HepG2 (cell line): ENCODE data around the gene STK32B. TPM values are rescaled to one million over a fixed set of nuclear protein-coding genes. Genes with fewer than 3 reads are reported as not detected.
A peak's percentile ranks its signal among the peaks of the same experiment; 100 is the strongest.

Source experiments
- ATAC-seq: fragments of 200-7000 bp; cut with Tn5 transposase; 3 replicates; pipeline ENCODE4 v1.9.1; 2020; ENCODE audit warnings: mild to moderate bottlenecking, moderate library complexity
- BruUV-seq: library from RNA; stranded (reverse); fragments of 400-500 nt; replicated peaks from 2 replicates; lab custom pipeline; 2021; lab: Mats Ljungman, UMichigan
- CTCF ChIA-PET: fragments of 300-600 bp; formaldehyde crosslinking; extraction: SDS; loops from one replicate; lab custom pipeline; 2021; ENCODE audit warnings: low total read pairs, inconsistent platforms, low intra/inter-chr PET ratio; lab: Yijun Ruan, JAX
- POLR2A ChIA-PET: fragments of 350-600 bp; sonication (Branson Sonifier 250); formaldehyde crosslinking; loops from one replicate; lab custom pipeline; 2020; ENCODE audit warnings: antibody characterized with exemption, inconsistent platforms; lab: Yijun Ruan, JAX
- DNase-seq: peaks from one replicate; pipeline ENCODE4 v3.0.0-alpha.2; 2015; ENCODE audit warnings: low spot score
- FAIRE-seq: peaks from 3 replicates; lab custom pipeline; 2011; peaks lifted over from hg19 to GRCh38; lab: Jason Lieb, UNC
- H2AFZ ChIP-seq: one replicate; pipeline ENCODE4 v1.6.1; 2011; ENCODE audit warnings: low read length, inconsistent platforms
- H3K27ac ChIP-seq: fragments of 300-600 bp; 3 replicates; pipeline ENCODE4 v1.8.0; 2011; ENCODE audit warnings: mixed run types, mild to moderate bottlenecking, mixed read lengths, low read length, inconsistent platforms; ENCODE audit not compliant: insufficient read depth; ENCODE audit errors: extremely low read length
- H3K27me3 ChIP-seq, 2 experiments: fragments of 200-600 bp in 1 of 2; 2 replicates in 1 of 2; 3 replicates in 1 of 2; pipeline versions ENCODE4 v1.6.0 to v1.8.0; 2011; ENCODE audit warnings: low read length in 2 of 2, mild to moderate bottlenecking in 2 of 2, moderate library complexity in 2 of 2, inconsistent platforms in 1 of 2; ENCODE audit not compliant: insufficient read depth in 2 of 2, control insufficient read depth in 1 of 2
- H3K36me3 ChIP-seq, 2 experiments: fragments of 200-600 bp in 1 of 2; replicated peaks in 1 of 2; 2 replicates in 1 of 2; 3 replicates in 1 of 2; pipeline versions ENCODE4 v1.5.1 to v1.8.0; 2011; ENCODE audit warnings: low read length in 2 of 2, inconsistent platforms in 1 of 2; ENCODE audit not compliant: insufficient read depth in 2 of 2, control insufficient read depth in 1 of 2
- H3K4me1 ChIP-seq: 2 replicates; pipeline ENCODE4 v1.5.1; 2012; ENCODE audit warnings: low read length, inconsistent platforms; ENCODE audit not compliant: insufficient read depth
- H3K4me2 ChIP-seq: 2 replicates; pipeline ENCODE4 v1.6.0; 2011; ENCODE audit warnings: low read depth, low read length, inconsistent platforms
- H3K4me3 ChIP-seq, 3 experiments: fragments of 200-600 bp in 1 of 3; sonication (generic), shearing (Covaris generic) in 1 of 3; replicated peaks in 1 of 3; 2 replicates each; pipeline ENCODE4 v1.5.1; 2011 to 2016; ENCODE audit warnings: low read length in 3 of 3, inconsistent platforms in 2 of 3, low read depth in 2 of 3, mild to moderate bottlenecking in 2 of 3, control low read depth in 1 of 3, mixed read lengths in 1 of 3; ENCODE audit not compliant: insufficient read depth in 1 of 3
- H3K79me2 ChIP-seq: one replicate; pipeline ENCODE4 v1.6.1; 2011; ENCODE audit warnings: low read length, inconsistent platforms; ENCODE audit not compliant: insufficient read depth
- H3K9ac ChIP-seq: 2 replicates; pipeline ENCODE4 v1.6.0; 2011; ENCODE audit warnings: mild to moderate bottlenecking, low read depth, low read length, inconsistent platforms; ENCODE audit not compliant: insufficient read depth
- H3K9me3 ChIP-seq: 2 replicates; pipeline ENCODE4 v1.5.1; 2012; ENCODE audit warnings: mild to moderate bottlenecking, low read length
- H4K20me1 ChIP-seq: 2 replicates; pipeline ENCODE4 v1.6.0; 2011; ENCODE audit warnings: inconsistent platforms, mild to moderate bottlenecking, low read length, moderate library complexity; ENCODE audit not compliant: insufficient read depth
- CEBPB ChIP-seq: IDR thresholded peaks from 2 replicates; pipeline ENCODE4 v1.6.1; 2011; ENCODE audit warnings: low read depth, low read length, improper control_type of control experiment, borderline replicate concordance
- CEBPG ChIP-seq: IDR thresholded peaks from 2 replicates; pipeline ENCODE4 v1.6.1; 2016
- FOXP1 ChIP-seq, 2 experiments: fragments of 450-650 bp in 1 of 2; IDR thresholded peaks; 2 replicates each; pipeline ENCODE4 v1.6.1; 2017 to 2018; ENCODE audit warnings: antibody characterized with exemption in 1 of 2
- HDAC6 ChIP-seq: fragments of 200-600 bp; sonication (generic); IDR thresholded peaks from 2 replicates; pipeline ENCODE4 v1.7.0; 2017; ENCODE audit warnings: mild to moderate bottlenecking, antibody characterized with exemption, low read length, low read depth
- NFE2L1 ChIP-seq: sonication (generic); formaldehyde crosslinking; IDR thresholded peaks from 2 replicates; pipeline ENCODE4 v1.4.0; 2020; ENCODE audit warnings: missing genetic modification reagents, mild to moderate bottlenecking, borderline replicate concordance
- PAXIP1 ChIP-seq: sonication (generic); formaldehyde crosslinking; conservative IDR thresholded peaks from 2 replicates; pipeline ENCODE4 v1.4.0; 2020; ENCODE audit warnings: mild to moderate bottlenecking, missing genetic modification reagents, moderate library complexity
- SMAD1 ChIP-seq: sonication (generic); formaldehyde crosslinking; IDR thresholded peaks from 2 replicates; pipeline ENCODE4 v1.4.0; 2020; ENCODE audit warnings: missing genetic modification reagents, low read depth, mild to moderate bottlenecking, borderline replicate concordance
- ZNF264 ChIP-seq: sonication (generic); formaldehyde crosslinking; IDR thresholded peaks from 2 replicates; pipeline ENCODE4 v1.4.0; 2020; ENCODE audit warnings: missing genetic modification reagents
- WGBS: methylation state at CpG from one replicate; pipeline ENCODE4 v1.1.6; 2017; ENCODE audit warnings: low lambda C conversion rate; 5-methylcytosine and 5-hydroxymethylcytosine counted together
- in situ Hi-C: cut with HindIII; loops from 2 replicates; pipeline ENCODE4 v1.10.0; 2017; ENCODE audit warnings: low pct_unique_long_range_greater_than_20kb; ENCODE audit not compliant: extremely low pct_ligation_motif_present
- intact Hi-C: fragments of 100-400 bp; cut with micrococcal nuclease; formaldehyde crosslinking; loops from one replicate; pipeline ENCODE4 v1.10.0; 2022; ENCODE audit not compliant: unreplicated experiment
- polyA plus RNA-seq, 8 experiments: library from polyadenylated mRNA; depleted of rRNA in 3 of 8; stranded (reverse) in 7 of 8; unstranded in 1 of 8; fragments of >200 nt; fragmentation: Illumina TruSeq in 4 of 8; extraction: Trizol in 4 of 8; gene quantifications; 2 replicates each; pipeline versions ENCODE4 v1.2.1 to v1.2.3, GENCODE V29; 2011 to 2016; ENCODE audit warnings: low read depth in 4 of 8, missing spikeins in 1 of 8, mixed read lengths in 1 of 8; ENCODE audit not compliant: insufficient read depth in 1 of 8
- total RNA-seq, 5 experiments: library from RNA; depleted of rRNA; stranded (reverse); fragments of >200 nt; fragmentation: Illumina TruSeq; extraction: Trizol; gene quantifications; 2 replicates each; pipeline ENCODE4 v1.2.3, GENCODE V29; 2016; ENCODE audit warnings: low read depth in 1 of 5

Gene STK32B
- total and polyA plus RNA-seq, 2 of the 13 experiments (the other 11 are each of a cell fraction or from before 2014, with no cell fraction given), result not detected

DNA sequence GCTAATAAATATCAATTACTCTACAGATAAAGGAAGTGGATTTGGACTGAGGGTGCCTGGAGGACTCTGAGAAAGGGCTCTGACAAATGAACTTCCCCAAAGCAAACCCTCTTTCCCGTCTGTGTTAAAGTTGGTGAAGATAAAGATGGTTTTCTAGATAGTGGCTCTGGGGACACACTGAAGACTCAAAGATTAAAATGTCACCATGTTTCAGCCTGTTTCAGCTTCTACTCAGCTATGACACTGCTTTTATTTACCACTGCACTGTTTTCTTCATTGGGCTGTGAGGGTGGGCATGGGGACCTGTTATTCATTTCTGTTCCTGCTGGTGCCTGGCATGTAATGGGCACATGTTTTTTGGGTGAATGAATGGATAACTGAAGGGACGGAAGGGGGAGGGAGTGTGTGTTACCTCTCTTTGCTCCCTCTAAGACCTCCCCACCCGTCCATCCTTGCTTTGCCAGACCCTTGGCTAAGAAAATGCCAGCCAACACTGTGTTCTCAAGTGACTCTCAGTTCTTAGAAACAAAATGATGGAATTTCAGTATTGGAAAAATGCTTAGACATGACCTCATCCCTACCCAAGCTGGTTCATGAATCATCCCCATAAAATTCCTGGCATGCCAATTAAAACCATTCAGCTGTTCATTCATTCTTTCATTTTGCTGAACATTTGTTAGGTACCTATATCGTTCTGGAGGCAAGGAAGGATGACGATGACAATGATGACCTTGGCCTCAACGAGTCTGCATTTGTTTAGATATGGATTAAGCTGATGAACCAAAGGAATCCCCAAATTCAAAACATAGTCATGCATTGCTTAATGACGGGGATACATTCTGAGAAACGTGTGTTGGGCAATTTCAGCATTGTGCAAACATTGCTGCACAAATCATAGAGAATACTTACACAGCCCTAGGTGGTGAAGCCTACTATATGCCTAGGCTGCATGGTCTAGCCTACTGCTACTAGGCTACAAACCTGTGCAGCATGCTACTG lies 13.4 kb upstream of the STK32B start:
- Histone ChIP-seq H3K4me1 (no peaks in the 10 kb centered on the region), H3K79me2 (no peaks in the 10 kb centered on the region), H3K36me3 (no peaks in the 10 kb centered on the region), H3K9me3 (no peaks in the 10 kb centered on the region), H3K4me2 (no peak overlapping the region), H2AFZ (no peak overlapping the region), H3K27me3 (peaks cover 0 to 10% of the 10 kb centered on the region in 2 experiments; a peak in 2 of 5 replicates), H3K4me3 (no peak overlapping the region), H3K27ac (no peak overlapping the region), H3K9ac (no peak overlapping the region), H4K20me1 (no peaks in the 10 kb centered on the region)
- ChIA-PET POLR2A (no interaction called here), CTCF (no interaction called here)
- in situ Hi-C loops, result no loop called here
- ATAC-seq (no peak; the same call in 2 of the 3 replicates), DNase-seq (peak; percentile 38), FAIRE-seq (no peak)
- no peak for TF ChIP-seq SMAD1 (CRISPR knock-in tag)
- no peak for TF ChIP-seq PAXIP1 (CRISPR knock-in tag)
- TF ChIP-seq FOXP1 (IDR thresholded peaks at IDR 0.05), result no peak
- TF ChIP-seq FOXP1 (CRISPR knock-in tag; IDR thresholded peaks at IDR 0.05), result no peak
- no peak for TF ChIP-seq ZNF264 (CRISPR knock-in tag)
- 0 out of 2 replicates have a peak, but pooled peaks have one; percentile 24 for TF ChIP-seq CEBPG
- peak; percentile 78; the same call in 1 of the 2 replicates for TF ChIP-seq CEBPB
- TF ChIP-seq NFE2L1 (CRISPR knock-in tag), result no peak
- no peak for TF ChIP-seq HDAC6
- no TSS peak for BruUV-seq
- 13% methylated on average over 8 of the region's 8 CpGs for WGBS
- intact Hi-C loops, result no loop called here
